C1 segment of cervical spinal cord (tissue), 14 donors: ENCODE measurements around the gene FBXL17.

ENCODE experiments used
- DNase-seq, 14 donors: peaks; one replicate each; lab custom pipeline; 2025; lab: John Stamatoyannopoulos, UW

The FBXL17 gene

DNA sequence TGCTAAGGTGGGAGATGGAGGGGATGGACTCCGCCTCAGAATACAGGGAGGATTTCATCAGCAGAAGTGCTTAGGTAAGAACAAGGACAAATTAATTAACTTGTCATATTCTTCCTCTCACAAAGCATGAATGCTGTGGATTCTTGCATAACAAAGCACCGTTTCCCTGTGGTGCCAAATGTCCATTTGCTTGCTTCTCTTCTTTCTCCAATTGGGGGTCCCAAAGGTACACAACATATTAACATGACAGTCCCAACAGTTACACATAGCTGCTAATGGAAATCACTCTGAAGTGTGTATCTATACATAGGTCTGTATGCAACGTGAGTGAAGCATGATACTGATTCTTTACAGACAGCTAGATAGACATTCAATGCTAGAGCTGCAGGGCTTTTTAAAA lies 564.5 kb downstream of the FBXL17 start:
- DNase-seq, result no peak

GRCh38 chr5:107815109-107815508 lies 566.8 kb downstream of the FBXL17 start:
- no peak for DNase-seq

DNA sequence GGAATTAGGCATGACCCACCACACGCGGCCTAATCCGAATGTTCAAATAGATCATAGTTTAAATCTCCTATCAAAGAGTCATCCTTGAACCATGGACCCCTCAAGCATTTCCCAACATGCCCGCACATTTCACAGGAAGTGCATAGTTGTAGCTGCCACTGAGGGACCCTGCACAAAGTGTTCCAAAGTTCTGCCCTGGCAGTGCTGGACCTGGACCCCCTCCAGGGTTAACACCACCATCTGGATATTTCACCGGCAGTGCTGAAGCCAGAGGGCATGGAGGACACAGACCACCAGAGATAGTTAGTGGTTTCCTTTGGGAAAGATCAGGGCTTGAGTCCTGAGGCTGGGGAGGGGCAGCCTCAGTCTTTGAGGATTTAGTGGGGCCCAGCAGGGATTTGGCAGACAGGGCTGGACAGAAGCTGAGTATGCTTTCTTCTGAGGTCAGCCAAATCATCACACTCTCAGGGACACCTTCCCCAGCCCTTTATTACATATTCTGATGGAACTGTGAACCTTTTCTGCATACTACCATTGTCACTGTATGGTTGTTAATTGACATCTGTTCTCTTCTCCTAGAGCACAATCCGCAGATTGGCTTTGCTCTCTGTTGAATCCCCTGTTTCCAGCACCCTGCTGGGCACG lies 567.6 kb downstream of the FBXL17 start:
- DNase-seq, result no peak

- DNase-seq, result no peak
Measured at GRCh38 chr5:107813559-107813958, 568.3 kb downstream of the FBXL17 start.

DNA sequence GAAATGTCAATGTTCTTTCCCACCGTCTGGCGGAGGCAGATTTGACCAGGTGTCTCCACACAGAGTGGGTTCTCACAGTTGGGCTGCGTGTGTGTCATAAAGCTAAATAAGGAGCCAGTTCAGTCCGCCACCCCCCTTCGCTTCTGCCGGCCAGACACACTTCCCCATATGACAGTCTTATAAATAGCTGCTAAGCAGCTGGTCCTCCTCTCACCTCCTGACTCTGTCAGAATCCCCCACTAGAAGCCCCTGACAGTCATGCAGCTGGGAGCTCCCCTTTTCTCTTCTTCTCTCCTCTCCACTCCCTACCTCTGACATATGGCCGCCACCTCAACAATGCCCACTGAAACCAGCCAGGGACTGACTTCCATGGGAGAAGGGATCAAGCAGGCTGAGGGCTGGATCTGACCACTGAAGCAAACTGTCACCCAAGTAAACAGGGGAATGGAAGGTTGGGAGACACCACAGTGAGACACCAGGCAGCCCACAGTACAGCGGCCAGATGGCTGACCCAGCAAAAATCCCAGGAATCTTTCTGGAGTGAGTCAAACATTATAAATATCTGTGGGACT lies 569.2 kb downstream of the FBXL17 start:
- peak in 1 of 14 donors; percentile 8 for DNase-seq

DNA sequence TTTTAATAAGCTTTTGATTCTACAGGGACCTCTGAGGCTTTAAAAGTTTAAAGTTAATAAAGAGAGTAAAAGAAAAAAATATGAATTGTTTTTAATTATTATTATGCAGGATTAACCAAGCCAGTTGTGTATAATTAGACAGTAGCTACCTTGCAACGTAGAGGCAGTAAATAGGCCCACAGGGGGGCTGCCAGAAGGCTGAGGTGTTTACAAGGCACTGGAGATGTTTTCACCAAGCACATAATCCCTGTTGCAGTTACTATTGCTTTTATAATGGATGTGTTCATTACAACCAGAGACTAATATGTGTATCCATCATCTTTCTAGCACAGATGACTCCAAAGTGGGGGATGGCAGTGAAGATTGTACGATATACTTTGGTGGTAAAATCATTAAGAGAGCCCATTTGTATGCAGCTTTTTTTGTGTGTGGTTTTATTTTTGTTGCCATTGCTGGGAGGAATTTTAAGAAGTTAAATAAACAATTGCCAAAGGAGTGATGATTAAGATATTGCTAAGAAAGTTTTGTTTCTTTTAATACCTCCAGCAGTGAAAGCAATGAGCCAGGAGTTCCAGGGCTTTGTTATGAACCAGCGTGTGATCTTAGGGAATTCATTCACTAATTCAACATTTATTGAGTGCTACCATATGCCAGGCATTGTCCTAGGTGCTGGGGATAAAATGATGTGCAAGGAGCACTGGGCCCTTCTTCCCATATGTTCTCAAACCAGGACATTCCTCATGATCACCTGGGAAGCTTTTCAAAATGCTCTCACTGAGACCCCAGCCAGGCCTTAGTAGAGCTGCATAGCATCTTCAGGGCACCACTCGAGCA lies 572.5 kb downstream of the FBXL17 start:
- DNase-seq, result no peak
